Upper lobe of right lung (tissue), 1 donor: Measurements from ENCODE around the gene NME8. TPM values are rescaled to one million over a fixed set of nuclear protein-coding genes. Genes with fewer than 3 reads are reported as not detected.
"Not testable (repeated sequence)": the region's sequence is repeated elsewhere in the genome, so short reads cannot be mapped to it uniquely, and the experiment has no call there.

Source experiments
- ATAC-seq: fragments of 200-7000 bp; cut with Tn5 transposase; one replicate; pipeline ENCODE4 v1.9.1; 2020; ENCODE audit warnings: mild to moderate bottlenecking, moderate library complexity
- DNase-seq: peaks from one replicate; pipeline ENCODE4 v3.0.0-alpha.2; 2020
- H3K27ac ChIP-seq: fragments of 200-600 bp; one replicate; pipeline ENCODE4 v1.8.0; 2022
- H3K27me3 ChIP-seq: fragments of 200-600 bp; one replicate; pipeline ENCODE4 v1.8.0; 2022; ENCODE audit warnings: mild to moderate bottlenecking
- H3K36me3 ChIP-seq: fragments of 200-600 bp; one replicate; pipeline ENCODE4 v1.8.0; 2022
- H3K4me1 ChIP-seq: fragments of 200-600 bp; one replicate; pipeline ENCODE4 v1.8.0; 2022
- H3K4me3 ChIP-seq: fragments of 200-600 bp; one replicate; pipeline ENCODE4 v1.8.0; 2022; ENCODE audit warnings: mild to moderate bottlenecking
- H3K9me3 ChIP-seq: fragments of 200-600 bp; one replicate; pipeline ENCODE4 v1.8.0; 2022
- CTCF ChIP-seq: fragments of 200-600 bp; IDR thresholded peaks from one replicate; pipeline ENCODE4 v1.8.0; 2022; ENCODE audit warnings: antibody characterized with exemption
- intact Hi-C: fragments of 100-400 bp; cut with DNase I; formaldehyde crosslinking; loops from one replicate; pipeline ENCODE4 v1.11.0; 2022
- long read RNA-seq: library from polyadenylated mRNA; unstranded; transcript quantifications from one replicate; pipeline ENCODE4 v2.0.0, GENCODE V29; 2021
- total RNA-seq: library from RNA; stranded (reverse); fragmentation: NEBNext Ultra II Directional; extraction: Animal tissue kit (Norgen Biotek cat#: 25700); gene quantifications from one replicate; pipeline ENCODE4 v1.2.1, GENCODE V29; 2021
- donor health status: DM: no; HTN: yes; CAD: no; lungs with severe emphysema.

NME8 gene
- 2.1 TPM for total RNA-seq
- long read RNA-seq, result 0 reads

- intact Hi-C loops, result no loop called here
- Histone ChIP-seq H3K9me3 (no peaks in the 10 kb centered on the region), H3K4me3 (no peak within 1 kb of the TSS), H3K36me3 (no peaks in the 10 kb centered on the region), H3K27me3 (no peaks in the 10 kb centered on the region), H3K27ac (no peak within 1 kb of the TSS), H3K4me1 (no peaks in the 10 kb centered on the region)
- DNase-seq, result no peak
- no peak for ATAC-seq
- no peak for TF ChIP-seq CTCF
Measured at GRCh38 chr7:37848297-37848696, at the start of gene NME8. TSS of gene NME8 (plus strand) at chr7:37848597. CDS start at chr7:37850267, 1,670 bp downstream.

- Histone ChIP-seq H3K36me3 (no peaks in the 10 kb centered on the region), H3K27me3 (no peaks in the 10 kb centered on the region), H3K9me3 (no peaks in the 10 kb centered on the region), H3K4me3 (no peak overlapping the region), H3K4me1 (no peaks in the 10 kb centered on the region), H3K27ac (no peak overlapping the region)
- ATAC-seq (no peak), DNase-seq (no peak)
- no peak for TF ChIP-seq CTCF
- intact Hi-C loops, result no loop called here
Measured at GRCh38 chr7:37806152-37806551, 42.2 kb upstream of the NME8 start.

- intact Hi-C loops, H3K4me1 ChIP-seq, DNase-seq, ATAC-seq, H3K36me3 ChIP-seq, H3K9me3 ChIP-seq, H3K4me3 ChIP-seq, H3K27ac ChIP-seq, H3K27me3 ChIP-seq: not testable (repeated sequence)
Measured at GRCh38 chr7:37812161-37812580, 36.2 kb upstream of the NME8 start.

- no peak for ATAC-seq
- no peak for DNase-seq
- intact Hi-C loops, result no loop called here
- no peak overlapping the region for H3K4me3 ChIP-seq
- no peaks in the 10 kb centered on the region for H3K36me3 ChIP-seq
- no peak for TF ChIP-seq CTCF
- no peak overlapping the region for H3K27ac ChIP-seq
- H3K27me3 ChIP-seq, result no peaks in the 10 kb centered on the region
- H3K4me1 ChIP-seq, result no peaks in the 10 kb centered on the region
- no peaks in the 10 kb centered on the region for H3K9me3 ChIP-seq
Measured at GRCh38 chr7:37815671-37816371, 32.6 kb upstream of the NME8 start.

- intact Hi-C loops, result no loop called here
- Histone ChIP-seq H3K4me3 (no peak overlapping the region), H3K27ac (no peak overlapping the region), H3K4me1 (no peaks in the 10 kb centered on the region), H3K36me3 (no peaks in the 10 kb centered on the region), H3K9me3 (no peaks in the 10 kb centered on the region), H3K27me3 (no peaks in the 10 kb centered on the region)
- no peak for TF ChIP-seq CTCF
- no peak for ATAC-seq
- no peak for DNase-seq
Measured at GRCh38 chr7:37816922-37817590, 31.3 kb upstream of the NME8 start.

GRCh38 chr7:37817591-37817960, 30.8 kb upstream of the NME8 start:
- H3K27ac ChIP-seq, result no peak overlapping the region
- intact Hi-C loops, result no loop called here
- no peaks in the 10 kb centered on the region for H3K9me3 ChIP-seq
- ATAC-seq (no peak), DNase-seq (no peak)
- H3K36me3 ChIP-seq, result no peaks in the 10 kb centered on the region
- no peaks in the 10 kb centered on the region for H3K4me1 ChIP-seq
- no peak overlapping the region for H3K4me3 ChIP-seq
- H3K27me3 ChIP-seq, result no peaks in the 10 kb centered on the region
- no peak for TF ChIP-seq CTCF
